ENCODE data around the gene MRPS23. TPM values are rescaled to one million over a fixed set of nuclear protein-coding genes. Genes with fewer than 3 reads are reported as not detected.

MRPS23 gene
- total RNA-seq, 1 donor from 2014 or later: 59.6 TPM

- intact Hi-C loops (cut with DNase I): no loop called here
These were observed 18.4 kb upstream of the MRPS23 start for GRCh38 chr17:57868007-57868909.

GRCh38 chr17:57867126-57867525 is 17.3 kb upstream of the MRPS23 start:
- DNase-seq (ENCODE audit: low spot score): no peak
- intact Hi-C loops (cut with DNase I): no loop called here

More at GRCh38 chr17:57868007-57868909, 18.4 kb upstream of the MRPS23 start:
- DNase-seq (ENCODE audit: low spot score): peak; percentile 89

GRCh38 chr17:57866723-57867122 is 16.9 kb upstream of the MRPS23 start:
- DNase-seq (ENCODE audit: low spot score): no peak
- intact Hi-C loops (cut with DNase I): no loop called here

GRCh38 chr17:57866319-57866718 is 16.5 kb upstream of the MRPS23 start:
- intact Hi-C loops (cut with DNase I): no loop called here
- DNase-seq (ENCODE audit: low spot score): no peak

GRCh38 chr17:57864273-57864672 is 14.4 kb upstream of the MRPS23 start:
- intact Hi-C loops (cut with DNase I): no loop called here
- DNase-seq (ENCODE audit: low spot score): no peak

- no peak for DNase-seq (ENCODE audit: low spot score)
- intact Hi-C loops (cut with DNase I): no loop called here
These were observed 13.1 kb upstream of the MRPS23 start for GRCh38 chr17:57862694-57863667.

- intact Hi-C loops (cut with DNase I): no loop called here
- DNase-seq (ENCODE audit: low spot score): peak; percentile 85
These were observed 12.2 kb upstream of the MRPS23 start for GRCh38 chr17:57861790-57862693.

- intact Hi-C loops (cut with DNase I): no loop called here
- DNase-seq (ENCODE audit: low spot score): peak; percentile 89
These were observed 11.4 kb upstream of the MRPS23 start for GRCh38 chr17:57861000-57861789.

GRCh38 chr17:57860414-57860999 is 10.7 kb upstream of the MRPS23 start:
- no peak for DNase-seq (ENCODE audit: low spot score)
- intact Hi-C loops (cut with DNase I): no loop called here

- intact Hi-C loops (cut with DNase I): loop anchor here (5.0 kb wide), 2 partner anchors 222 to 252 kb away; partner anchors contain the start of gene DYNLL2
- DNase-seq (ENCODE audit: low spot score): no peak
These were observed 10.0 kb upstream of the MRPS23 start for GRCh38 chr17:57859601-57860413.

- intact Hi-C loops (cut with DNase I): loop anchor here (5.0 kb wide), 2 partner anchors 223 to 253 kb away; partner anchors contain the start of gene DYNLL2
- DNase-seq (ENCODE audit: low spot score): no peak
These were observed 9.0 kb upstream of the MRPS23 start for GRCh38 chr17:57858838-57859237.

- no peak for DNase-seq (ENCODE audit: low spot score)
- intact Hi-C loops (cut with DNase I): loop anchor here (1.0 to 5.0 kb wide), 3 partner anchors 138 to 255 kb away; partner anchors contain the start of gene DYNLL2
These were observed 7.2 kb upstream of the MRPS23 start for GRCh38 chr17:57856792-57857620.

GRCh38 chr17:57855391-57856035 is 5.7 kb upstream of the MRPS23 start:
- DNase-seq (ENCODE audit: low spot score): peak; percentile 26
- intact Hi-C loops (cut with DNase I): loop anchor here (5.0 kb wide), 2 partner anchors 227 to 257 kb away; partner anchors contain the start of gene DYNLL2

- DNase-seq (ENCODE audit: low spot score): no peak
These were observed 3.9 kb upstream of the MRPS23 start for GRCh38 chr17:57853695-57854094.

GRCh38 chr17:57852955-57853328 is 3.1 kb upstream of the MRPS23 start:
- intact Hi-C loops (cut with DNase I): no loop called here
- DNase-seq (ENCODE audit: low spot score): no peak

More at GRCh38 chr17:57853695-57854094, 3.9 kb upstream of the MRPS23 start:
- intact Hi-C loops (cut with DNase I): no loop called here

Measured in cardiac septum (tissue), 1 donor.